Melanocyte of skin (primary cell): Measurements from ENCODE around the gene ARHGEF35. TPM values are rescaled to one million over a fixed set of nuclear protein-coding genes. Genes with fewer than 3 reads are reported as not detected.

ENCODE experiments used
- total RNA-seq, 2 donors: library from RNA; depleted of rRNA; stranded (reverse); fragments of >200 nt; gene quantifications; 2 replicates each; pipeline ENCODE4 v1.2.3, GENCODE V29; 2012

Gene ARHGEF35
- total RNA-seq: 1 to 10 TPM in 1 of 2 donors, under 1 TPM in 1; 0.67 to 1.4 TPM

GRCh38 chr7:144195212-144195872 lies at the start of gene ARHGEF35:
TSS of gene ARHGEF35 (minus strand) at chr7:144195833. CDS start at chr7:144188383, 7,450 bp downstream.

GRCh38 chr7:144239365-144239764 lies 43.7 kb upstream of the ARHGEF35 start, which contains the start of gene OR2A42:
TSS of gene OR2A42 (minus strand) at chr7:144239605. CDS start at chr7:144232843, 6,762 bp downstream.

GRCh38 chr7:144183166-144183565 lies 12.5 kb downstream of the ARHGEF35 start, which contains the start of gene CTAGE4:
TSS of gene CTAGE4 (plus strand) at chr7:144183466. CDS start at chr7:144183504, 38 bp downstream.

Other genes with a start within 250 kb of the ARHGEF35 start
- not detected for gene OR2F1, start 241.0 kb downstream of the ARHGEF35 start, total RNA-seq
- gene OR6B1, start 195.5 kb downstream of the ARHGEF35 start, total RNA-seq: not detected
- not detected for gene OR2A5, start 146.9 kb downstream of the ARHGEF35 start, total RNA-seq
- not detected for gene OR2A25, start 126.0 kb downstream of the ARHGEF35 start, total RNA-seq
- not detected for gene OR2A12, start 109.6 kb downstream of the ARHGEF35 start, total RNA-seq
- gene OR2A2, start 86.2 kb downstream of the ARHGEF35 start, total RNA-seq: not detected
- not detected for gene OR2A14, start 72.7 kb downstream of the ARHGEF35 start, total RNA-seq
- gene CTAGE4, start 12.4 kb downstream of the ARHGEF35 start, total RNA-seq: under 1 TPM; under 0.01 to 0.69 TPM
- gene OR2A42, start 43.8 kb upstream of the ARHGEF35 start, total RNA-seq: not detected
- gene OR2A7, start 69.0 kb upstream of the ARHGEF35 start, total RNA-seq: 1 to 10 TPM in 1 of 2 donors, under 1 TPM in 1; 0.33 to 1.4 TPM
- 1 to 10 TPM in 1 of 2 donors, under 1 TPM in 1; 0.33 to 1.4 TPM for gene CTAGE8, start 73.5 kb upstream of the ARHGEF35 start, total RNA-seq
- under 1 TPM in 1 of 2 donors, not detected in 1; 0.34 TPM for gene OR2A1, start 116.6 kb upstream of the ARHGEF35 start, total RNA-seq
- gene ARHGEF5, start 159.6 kb upstream of the ARHGEF35 start, total RNA-seq: 1 to 10 TPM; 1.7 to 3.8 TPM
- gene NOBOX, start 207.9 kb upstream of the ARHGEF35 start, total RNA-seq: not detected